Glutamatergic neuron (in vitro differentiated cells): ENCODE measurements around the gene TBC1D3. TPM values are rescaled to one million over a fixed set of nuclear protein-coding genes. Genes with fewer than 3 reads are reported as not detected.
"Not testable (repeated sequence)": the region's sequence is repeated elsewhere in the genome, so short reads cannot be mapped to it uniquely, and the experiment has no call there.

ENCODE experiments used
- DNase-seq: peaks from one replicate; pipeline ENCODE4 v3.0.0; 2022
- H3K27ac Mint-ChIP-seq: one replicate; pipeline ENCODE4 v1.8.0; 2020; ENCODE audit warnings: mild to moderate bottlenecking, mixed read lengths, inconsistent platforms; ENCODE audit not compliant: unreplicated experiment
- H3K27me3 Mint-ChIP-seq: one replicate; pipeline ENCODE4 v1.8.0; 2020; ENCODE audit warnings: mild to moderate bottlenecking, moderate library complexity, mixed read lengths, inconsistent platforms; ENCODE audit not compliant: unreplicated experiment
- H3K36me3 Mint-ChIP-seq: one replicate; pipeline ENCODE4 v1.8.0; 2020; ENCODE audit warnings: mild to moderate bottlenecking, mixed read lengths, inconsistent platforms; ENCODE audit not compliant: unreplicated experiment
- H3K4me1 Mint-ChIP-seq: one replicate; pipeline ENCODE4 v1.8.0; 2020; ENCODE audit warnings: mild to moderate bottlenecking, low read depth, mixed read lengths, inconsistent platforms; ENCODE audit not compliant: unreplicated experiment
- H3K4me3 Mint-ChIP-seq: one replicate; pipeline ENCODE4 v1.8.0; 2020; ENCODE audit warnings: mild to moderate bottlenecking, mixed read lengths, inconsistent platforms; ENCODE audit not compliant: unreplicated experiment
- H3K9me3 Mint-ChIP-seq: one replicate; pipeline ENCODE4 v1.8.0; 2020; ENCODE audit warnings: mild to moderate bottlenecking, moderate library complexity, mixed read lengths, inconsistent platforms; ENCODE audit not compliant: unreplicated experiment
- long read RNA-seq: library from polyadenylated mRNA; unstranded; transcript quantifications from one replicate; pipeline ENCODE4 v2.0.0, GENCODE V29; 2020; ENCODE audit not compliant: unreplicated experiment
- total RNA-seq: library from RNA; stranded (reverse); fragmentation: NEBNext Ultra II Directional; extraction: Animal tissue kit (Norgen Biotek cat#: 25700); gene quantifications from one replicate; pipeline ENCODE4 v1.2.1, GENCODE V29; 2021; ENCODE audit not compliant: unreplicated experiment

TBC1D3 gene
- not detected for total RNA-seq
- long read RNA-seq, partial matches to known transcripts, result 0 of 2 reads
- long read RNA-seq, other reads (novel, unspliced or antisense), result 2 of 2 reads

DNA sequence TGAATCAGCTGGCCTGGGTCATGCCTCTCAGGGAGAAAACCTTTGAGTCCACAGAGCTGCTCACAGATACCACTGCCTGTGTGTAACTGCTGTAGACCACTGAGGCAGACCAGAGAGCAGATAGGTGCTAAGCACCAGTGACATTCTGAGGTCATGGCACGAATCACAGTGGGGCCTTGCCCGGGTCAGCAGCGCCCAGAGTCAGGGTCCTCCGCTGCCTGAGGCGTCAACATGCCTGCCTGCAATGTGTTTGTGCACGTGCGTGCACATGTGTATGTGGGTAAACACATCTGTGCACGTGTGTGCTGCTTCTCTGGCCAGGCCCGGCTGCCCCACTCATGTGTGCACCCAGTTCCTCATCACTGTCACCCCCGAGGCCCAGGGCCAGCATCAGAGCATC is at the start of gene TBC1D3:
TBC1D3 (minus strand) TSS at position 101 of the 400 bp plus-strand sequence. CDS start 1,526 bp downstream, outside the sequence.
- H3K9me3 Mint-ChIP-seq, H3K4me1 Mint-ChIP-seq, H3K27me3 Mint-ChIP-seq, H3K4me3 Mint-ChIP-seq, DNase-seq, H3K36me3 Mint-ChIP-seq, H3K27ac Mint-ChIP-seq: not testable (repeated sequence)

DNA sequence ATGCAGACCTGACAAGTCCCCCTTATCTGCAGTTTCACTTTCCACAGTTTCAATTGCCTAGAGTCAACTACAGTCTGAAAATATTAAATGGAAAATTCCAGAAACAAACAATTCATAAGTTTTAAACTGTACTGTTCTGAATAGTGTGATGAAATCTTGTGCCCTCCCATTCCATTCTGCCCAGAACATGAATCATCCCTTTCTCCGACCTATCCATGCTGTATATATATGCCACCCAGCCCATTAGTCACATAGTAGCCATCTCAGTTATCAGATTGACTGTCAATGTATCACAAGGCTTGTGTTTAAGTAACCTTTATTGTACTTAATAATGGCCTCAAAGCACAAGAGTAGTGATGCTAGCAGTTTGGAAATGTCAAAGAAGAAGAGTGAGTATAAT is 40.4 kb upstream of the TBC1D3 start:
- H3K27me3 Mint-ChIP-seq, H3K4me3 Mint-ChIP-seq, H3K27ac Mint-ChIP-seq, H3K9me3 Mint-ChIP-seq, H3K4me1 Mint-ChIP-seq, DNase-seq, H3K36me3 Mint-ChIP-seq: not testable (repeated sequence)

DNA sequence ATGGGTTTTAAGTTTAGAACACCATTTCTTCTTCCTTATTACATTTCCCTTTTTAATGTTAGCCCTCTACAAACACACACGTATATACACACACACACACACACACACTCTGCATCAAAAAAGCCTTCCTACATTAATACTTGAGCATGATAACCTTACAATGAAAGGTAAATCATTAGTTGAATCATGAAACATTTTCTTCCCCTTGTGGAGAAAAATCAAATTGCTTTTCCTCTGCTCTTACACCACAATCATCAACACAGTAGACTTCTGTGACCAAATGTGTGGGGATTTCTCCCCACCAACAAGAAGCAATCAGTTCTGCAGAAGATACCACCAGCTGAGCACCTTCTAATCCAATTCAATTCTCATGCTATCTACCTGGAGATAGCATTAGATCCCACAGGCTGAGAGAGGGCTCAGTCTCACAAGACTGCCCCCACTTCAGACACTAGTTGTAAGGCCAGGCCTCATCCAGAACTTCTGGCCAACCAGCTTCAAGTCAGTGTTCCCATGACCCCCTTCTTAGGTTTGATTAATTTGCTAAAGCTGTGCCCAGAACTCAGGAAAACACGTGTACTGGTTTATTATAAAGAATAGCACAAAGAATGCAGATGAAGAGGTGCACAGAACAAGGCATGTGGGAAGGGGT is 33.6 kb upstream of the TBC1D3 start:
- H3K27me3 Mint-ChIP-seq, DNase-seq, H3K4me1 Mint-ChIP-seq, H3K4me3 Mint-ChIP-seq, H3K36me3 Mint-ChIP-seq, H3K27ac Mint-ChIP-seq, H3K9me3 Mint-ChIP-seq: not testable (repeated sequence)

DNA sequence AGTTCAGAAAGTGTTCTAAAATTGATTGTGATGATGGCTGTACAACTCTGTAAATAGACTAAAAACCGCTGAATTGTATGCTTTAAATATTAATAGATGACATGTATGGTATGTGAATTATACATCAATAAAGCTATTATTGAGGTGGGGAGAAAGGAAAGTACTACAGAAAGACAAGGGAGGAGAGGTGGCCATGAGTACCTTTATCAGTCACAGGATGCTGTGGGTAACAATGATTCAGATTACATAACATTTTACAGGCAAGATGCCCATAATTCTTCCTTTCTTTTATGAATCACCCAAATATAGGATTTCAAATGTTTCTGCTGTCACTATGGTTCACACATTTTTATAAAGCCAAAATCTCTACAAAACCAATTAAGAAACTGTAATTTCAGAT is 28.5 kb upstream of the TBC1D3 start:
- not testable (repeated sequence) for H3K27me3 Mint-ChIP-seq, H3K4me3 Mint-ChIP-seq, H3K9me3 Mint-ChIP-seq, H3K27ac Mint-ChIP-seq, H3K4me1 Mint-ChIP-seq, DNase-seq, H3K36me3 Mint-ChIP-seq

GRCh38 chr17:38200271-38200670 is 7.9 kb upstream of the TBC1D3 start:
- DNase-seq, H3K27me3 Mint-ChIP-seq, H3K27ac Mint-ChIP-seq, H3K9me3 Mint-ChIP-seq, H3K36me3 Mint-ChIP-seq, H3K4me3 Mint-ChIP-seq, H3K4me1 Mint-ChIP-seq: not testable (repeated sequence)

DNA sequence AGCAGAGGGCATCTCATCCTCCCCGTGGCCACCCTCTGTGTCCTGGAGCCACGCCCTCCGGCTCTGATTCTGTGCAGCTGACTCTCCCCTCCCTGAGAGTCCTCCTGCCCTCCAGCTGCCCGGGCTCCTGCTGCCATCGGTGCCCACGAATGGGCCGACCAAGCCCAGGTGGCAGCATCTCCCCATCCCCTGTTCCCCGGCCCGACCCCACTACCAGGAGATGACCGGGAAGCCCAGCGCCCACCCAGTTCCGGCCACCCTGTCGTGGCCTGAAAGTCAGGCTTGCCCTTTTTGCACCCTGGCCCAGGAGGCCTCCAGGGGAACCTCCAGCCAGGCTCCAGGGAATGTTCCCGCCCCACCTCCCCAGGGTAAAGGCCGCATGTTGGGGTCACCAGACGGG is 57.5 kb downstream of the TBC1D3 start:
- H3K36me3 Mint-ChIP-seq, H3K27ac Mint-ChIP-seq, H3K27me3 Mint-ChIP-seq, H3K4me3 Mint-ChIP-seq, H3K4me1 Mint-ChIP-seq, H3K9me3 Mint-ChIP-seq: not testable (repeated sequence)
- DNase-seq, result peak; percentile 17

Other genes with a start within 250 kb of the TBC1D3 start
- 76.4 TPM for gene TBC1D3L, start 203.5 kb downstream of the TBC1D3 start, total RNA-seq
- 2.2 TPM for gene TBC1D3D, start 188.6 kb downstream of the TBC1D3 start, total RNA-seq
- not detected for gene TBC1D3C, start 123.9 kb downstream of the TBC1D3 start, total RNA-seq
- not detected for gene TBC1D3E, start 64.6 kb downstream of the TBC1D3 start, total RNA-seq
- 34.0 TPM for gene MRPL45, start 104.6 kb upstream of the TBC1D3 start, total RNA-seq
- 0.07 TPM for gene GPR179, start 151.4 kb upstream of the TBC1D3 start, total RNA-seq
- gene SOCS7, start 159.3 kb upstream of the TBC1D3 start, total RNA-seq, result 33.3 TPM
- 23.6 TPM for gene ARHGAP23, start 235.9 kb upstream of the TBC1D3 start, total RNA-seq